CD8-positive, alpha-beta memory T cell (primary cell): Measurements from ENCODE around the gene EQTN. TPM values are rescaled to one million over a fixed set of nuclear protein-coding genes. Genes with fewer than 3 reads are reported as not detected.
A peak's percentile ranks its signal among the peaks of the same experiment; 100 is the strongest.

Experiments used
- CTCF ChIA-PET: fragments of 350-600 bp; sonication (Branson Sonifier 250); formaldehyde crosslinking; loops from one replicate; lab custom pipeline; 2021; ENCODE audit warnings: antibody characterized with exemption; lab: Charles Lee
- POLR2A ChIA-PET: fragments of 350-600 bp; sonication (Branson Sonifier 250); formaldehyde crosslinking; loops from one replicate; lab custom pipeline; 2021; ENCODE audit warnings: antibody characterized with exemption; lab: Charles Lee
- DNase-seq, 5 donors: peaks; one replicate each; pipeline versions ENCODE4 v3.0.0 to v3.0.0-alpha.2; 2020 to 2022; ENCODE audit warnings: mixed read lengths in 1 of 5
- H3K27ac ChIP-seq: one replicate; pipeline ENCODE4 v1.7.0; 2013; ENCODE audit warnings: low read depth, mild to moderate bottlenecking, low read length, moderate library complexity
- H3K27me3 ChIP-seq: 2 replicates; pipeline ENCODE4 v1.7.0; 2013; ENCODE audit warnings: low read length, mild to moderate bottlenecking; ENCODE audit not compliant: insufficient read depth, poor library complexity, severe bottlenecking
- H3K36me3 ChIP-seq: 2 replicates; pipeline ENCODE4 v1.7.0; 2013; ENCODE audit warnings: mild to moderate bottlenecking, low read length, moderate library complexity; ENCODE audit not compliant: insufficient read depth
- H3K4me1 ChIP-seq: 2 replicates; pipeline ENCODE4 v1.7.0; 2013; ENCODE audit warnings: mild to moderate bottlenecking, low read length, moderate library complexity; ENCODE audit not compliant: insufficient read depth
- H3K4me3 ChIP-seq: 2 replicates; pipeline ENCODE4 v1.7.0; 2013; ENCODE audit warnings: mild to moderate bottlenecking, low read length
- H3K9me3 ChIP-seq: 2 replicates; pipeline ENCODE4 v1.7.0; 2013; ENCODE audit warnings: mild to moderate bottlenecking, low read length
- H3K27ac Mint-ChIP-seq, 8 donors: one replicate each; pipeline ENCODE4 v1.8.0; 2020 to 2021; ENCODE audit warnings: mixed read lengths in 8 of 8, mild to moderate bottlenecking in 6 of 8, inconsistent platforms in 3 of 8, moderate library complexity in 3 of 8
- H3K27me3 Mint-ChIP-seq, 2 donors: one replicate each; pipeline ENCODE4 v1.8.0; 2020 to 2021; ENCODE audit warnings: mixed read lengths in 2 of 2, mild to moderate bottlenecking in 1 of 2, moderate library complexity in 1 of 2
- H3K36me3 Mint-ChIP-seq, 3 donors: one replicate each; pipeline ENCODE4 v1.8.0; 2020 to 2021; ENCODE audit warnings: mixed read lengths in 3 of 3, inconsistent platforms in 1 of 3, mild to moderate bottlenecking in 1 of 3
- H3K4me1 Mint-ChIP-seq, 3 donors: one replicate each; pipeline ENCODE4 v1.8.0; 2020 to 2021; ENCODE audit warnings: mixed read lengths in 3 of 3, inconsistent platforms in 1 of 3, mild to moderate bottlenecking in 1 of 3
- H3K4me3 Mint-ChIP-seq, 7 donors: one replicate each; pipeline ENCODE4 v1.8.0; 2020 to 2021; ENCODE audit warnings: mixed read lengths in 7 of 7, mild to moderate bottlenecking in 6 of 7, moderate library complexity in 4 of 7, inconsistent platforms in 2 of 7
- H3K9me3 Mint-ChIP-seq, 5 donors: one replicate each; pipeline ENCODE4 v1.8.0; 2020 to 2022; ENCODE audit warnings: mixed read lengths in 5 of 5, mild to moderate bottlenecking in 3 of 5, moderate library complexity in 2 of 5, inconsistent platforms in 1 of 5
- polyA plus RNA-seq: library from polyadenylated mRNA; unstranded; fragments of 300-500 nt; fragmentation: Illumina TruSeq; gene quantifications from one replicate; pipeline ENCODE4 v1.2.3, GENCODE V29; 2021
- total RNA-seq, 2 experiments: library from RNA; stranded (reverse); gene quantifications; one replicate each; pipeline ENCODE4 v1.2.3, GENCODE V29; 2021

EQTN gene
- total and polyA plus RNA-seq, 3 experiments from 2014 or later: not detected

DNA sequence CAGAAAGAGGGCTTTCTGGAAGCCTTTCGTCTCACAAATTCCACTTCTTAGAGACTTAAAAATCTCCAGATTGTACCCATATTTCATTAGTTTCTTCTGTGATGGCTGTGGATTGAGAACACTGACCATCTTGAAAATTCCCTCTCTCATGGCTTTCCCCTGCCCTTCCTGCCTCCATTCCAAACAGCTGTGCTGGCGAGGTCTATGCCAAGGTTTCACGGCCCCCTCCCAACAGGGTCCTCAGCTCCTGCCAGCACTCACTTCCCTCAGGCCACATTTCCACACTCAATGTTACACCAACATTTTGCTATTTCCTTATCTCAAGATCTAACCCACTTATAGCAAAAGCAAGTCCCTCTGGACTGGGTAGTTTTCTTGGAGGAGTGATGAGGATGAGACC, 40.3 kb upstream of the EQTN start:
- Mint-ChIP-seq H3K9me3 (no peaks in the 10 kb centered on the region), H3K4me3 (no peak overlapping the region), H3K27ac (no peak overlapping the region), H3K27me3 (no peaks in the 10 kb centered on the region), H3K36me3 (no peaks in the 10 kb centered on the region), H3K4me1 (no peaks in the 10 kb centered on the region)
- Histone ChIP-seq H3K27me3 (no peaks in the 10 kb centered on the region), H3K4me3 (no peak overlapping the region), H3K9me3 (no peaks in the 10 kb centered on the region), H3K36me3 (no peaks in the 10 kb centered on the region), H3K4me1 (peaks cover 4% of the 10 kb centered on the region), H3K27ac (no peak overlapping the region)
- CTCF ChIA-PET: no interaction called here
- POLR2A ChIA-PET: no interaction called here
- DNase-seq: no peak

DNA sequence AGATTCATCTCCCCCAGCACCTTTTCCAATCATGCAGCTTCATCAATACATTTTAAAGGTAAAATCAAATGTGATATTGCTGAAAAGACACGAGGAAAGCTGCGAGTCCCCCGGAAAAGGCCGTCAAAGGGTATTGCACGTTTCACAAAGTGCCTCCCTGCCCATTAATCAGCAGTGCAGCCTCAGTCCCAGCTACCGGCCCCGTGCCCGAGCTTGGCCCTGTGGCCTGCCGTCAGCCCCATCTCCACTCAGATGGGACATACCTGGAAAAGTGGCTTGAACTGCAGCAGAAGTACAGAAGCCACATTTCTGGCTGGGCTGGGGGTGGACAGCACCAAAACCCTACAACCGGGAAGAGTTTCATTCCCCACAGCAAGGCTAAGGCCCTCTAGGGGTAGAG, 39.9 kb upstream of the EQTN start:
- H3K4me1 ChIP-seq: peaks cover 4% of the 10 kb centered on the region
- POLR2A ChIA-PET: no interaction called here
- Mint-ChIP-seq H3K27ac (no peak overlapping the region), H3K9me3 (no peaks in the 10 kb centered on the region), H3K27me3 (no peaks in the 10 kb centered on the region), H3K4me1 (no peaks in the 10 kb centered on the region), H3K4me3 (no peak overlapping the region), H3K36me3 (no peaks in the 10 kb centered on the region)
- H3K27me3 ChIP-seq: no peaks in the 10 kb centered on the region
- no peaks in the 10 kb centered on the region for H3K36me3 ChIP-seq
- H3K4me3 ChIP-seq: no peak overlapping the region
- no peak overlapping the region for H3K27ac ChIP-seq
- CTCF ChIA-PET: interaction anchor here (1.6 kb wide), 1 partner anchor 193 kb away, joined by 6 read pairs; the partner anchor contains the start of gene MOB3B
- DNase-seq: no peak
- no peaks in the 10 kb centered on the region for H3K9me3 ChIP-seq

DNA sequence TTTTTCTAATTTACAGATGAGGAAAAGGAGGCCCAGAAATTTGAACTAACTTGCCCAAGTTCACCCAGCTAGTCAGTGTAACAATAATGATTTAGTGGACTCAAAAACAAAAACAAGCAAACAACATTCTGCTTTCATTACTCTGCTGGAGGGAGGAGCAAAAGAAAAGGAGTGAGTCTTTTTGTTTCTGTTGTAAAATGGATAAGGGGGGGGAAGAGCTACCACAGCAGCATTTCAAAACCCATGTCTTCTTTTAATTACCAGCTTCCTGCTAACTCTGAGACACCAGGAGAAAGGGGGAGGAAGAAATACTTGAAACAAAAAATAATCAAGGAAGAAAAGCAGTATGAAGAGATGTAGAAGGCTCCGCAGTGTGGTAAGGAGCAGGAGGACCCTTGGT, 39.2 kb upstream of the EQTN start:
- Mint-ChIP-seq H3K36me3 (no peaks in the 10 kb centered on the region), H3K4me1 (no peaks in the 10 kb centered on the region), H3K27ac (no peak overlapping the region), H3K9me3 (no peaks in the 10 kb centered on the region), H3K27me3 (peaks cover 0 to 6% of the 10 kb centered on the region in 2 donors), H3K4me3 (no peak overlapping the region)
- H3K27me3 ChIP-seq: no peaks in the 10 kb centered on the region
- POLR2A ChIA-PET: no interaction called here
- no peaks in the 10 kb centered on the region for H3K36me3 ChIP-seq
- no peaks in the 10 kb centered on the region for H3K9me3 ChIP-seq
- no peak overlapping the region for H3K27ac ChIP-seq
- H3K4me1 ChIP-seq: peaks cover 4% of the 10 kb centered on the region
- DNase-seq: no peak
- no peak overlapping the region for H3K4me3 ChIP-seq
- CTCF ChIA-PET: interaction anchor here (1.6 kb wide), 1 partner anchor 194 kb away, joined by 6 read pairs; the partner anchor contains the start of gene MOB3B

DNA sequence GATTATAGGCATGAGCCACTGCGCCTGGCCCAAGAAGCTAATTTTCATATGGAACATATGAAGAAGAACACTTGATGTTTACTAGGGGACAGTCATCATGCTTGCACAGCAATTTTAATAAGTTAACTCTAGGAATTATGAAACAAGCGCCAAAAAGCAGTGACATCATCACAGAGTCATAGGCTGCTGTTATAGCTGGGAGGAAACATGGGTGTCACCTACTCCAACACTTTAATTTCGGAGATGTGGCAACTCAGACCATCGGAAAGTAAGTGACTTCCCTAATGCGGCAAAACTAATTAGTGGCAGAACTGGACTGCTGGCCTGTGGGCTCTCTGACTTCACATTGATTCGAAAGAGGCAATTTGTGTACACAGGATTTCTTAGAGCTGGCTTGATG, 38.1 kb upstream of the EQTN start:
- Mint-ChIP-seq H3K4me1 (no peaks in the 10 kb centered on the region), H3K27ac (no peak overlapping the region), H3K9me3 (no peaks in the 10 kb centered on the region), H3K4me3 (no peak overlapping the region), H3K27me3 (peaks cover 0 to 7% of the 10 kb centered on the region in 2 donors), H3K36me3 (no peaks in the 10 kb centered on the region)
- no peak overlapping the region for H3K4me3 ChIP-seq
- CTCF ChIA-PET: interaction anchor here (1.6 kb wide), 1 partner anchor 195 kb away, joined by 6 read pairs; the partner anchor contains the start of gene MOB3B
- no peak overlapping the region for H3K27ac ChIP-seq
- no peaks in the 10 kb centered on the region for H3K27me3 ChIP-seq
- H3K4me1 ChIP-seq: peaks cover 4% of the 10 kb centered on the region
- no peaks in the 10 kb centered on the region for H3K9me3 ChIP-seq
- POLR2A ChIA-PET: no interaction called here
- DNase-seq: no peak
- no peaks in the 10 kb centered on the region for H3K36me3 ChIP-seq

DNA sequence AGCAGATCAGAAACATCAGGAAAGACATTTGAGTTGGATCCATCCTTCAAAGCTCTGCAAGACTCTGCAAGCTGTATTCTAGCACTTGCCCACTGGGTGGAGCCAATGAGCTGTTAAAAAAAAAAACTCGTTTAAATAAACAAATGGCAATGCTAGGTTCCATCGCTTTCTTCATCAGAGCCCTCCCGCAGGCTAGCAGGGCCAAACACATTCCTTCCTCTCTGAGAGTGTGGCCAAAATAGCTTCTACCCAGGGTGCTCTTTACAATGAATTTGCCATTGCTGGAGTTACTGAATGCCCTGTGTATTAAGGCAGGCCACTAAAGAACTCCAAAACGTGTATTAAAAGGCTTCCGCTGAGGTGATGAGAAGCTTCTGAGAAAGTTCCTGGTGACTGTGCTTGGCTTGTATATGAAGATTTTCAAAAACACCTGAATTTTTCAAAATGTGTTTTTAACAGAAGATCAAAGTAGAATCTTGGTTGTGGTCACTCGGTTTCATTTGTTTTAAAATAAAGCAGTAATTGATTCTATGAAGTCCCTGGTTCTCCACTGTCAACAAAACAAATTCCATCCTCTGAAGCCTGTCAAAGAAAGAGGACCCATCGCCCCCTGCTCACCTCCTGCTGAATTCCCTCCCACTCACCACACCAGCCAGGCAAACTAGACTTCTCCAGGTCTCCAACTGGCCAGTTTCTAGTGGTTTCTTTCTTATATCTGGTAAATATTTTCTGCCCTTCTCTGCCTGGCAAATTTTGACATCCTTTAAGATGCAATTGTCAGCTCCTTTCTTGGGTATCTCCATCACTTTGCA, 36.5 kb upstream of the EQTN start:
- Mint-ChIP-seq H3K4me1 (no peaks in the 10 kb centered on the region), H3K4me3 (no peak overlapping the region), H3K9me3 (no peaks in the 10 kb centered on the region), H3K27ac (no peak overlapping the region), H3K27me3 (peaks cover 0 to 7% of the 10 kb centered on the region in 2 donors), H3K36me3 (no peaks in the 10 kb centered on the region)
- Histone ChIP-seq H3K9me3 (no peaks in the 10 kb centered on the region), H3K27me3 (no peaks in the 10 kb centered on the region), H3K36me3 (no peaks in the 10 kb centered on the region), H3K4me3 (no peak overlapping the region), H3K4me1 (peaks cover 4% of the 10 kb centered on the region), H3K27ac (no peak overlapping the region)
- ChIA-PET POLR2A (interaction anchor here (1.7 kb wide), 1 partner anchor 196 kb away, joined by 6 read pairs; the partner anchor contains the start of gene MOB3B), CTCF (interaction anchor here (0.7 to 2.9 kb wide), 8 partner anchors 8 to 196 kb away, joined by 3 to 27 read pairs (median 4); partner anchors contain the start of gene MOB3B)
- DNase-seq: peak in 4 of 5 donors; percentile 3 to 55 (median 22)

DNA sequence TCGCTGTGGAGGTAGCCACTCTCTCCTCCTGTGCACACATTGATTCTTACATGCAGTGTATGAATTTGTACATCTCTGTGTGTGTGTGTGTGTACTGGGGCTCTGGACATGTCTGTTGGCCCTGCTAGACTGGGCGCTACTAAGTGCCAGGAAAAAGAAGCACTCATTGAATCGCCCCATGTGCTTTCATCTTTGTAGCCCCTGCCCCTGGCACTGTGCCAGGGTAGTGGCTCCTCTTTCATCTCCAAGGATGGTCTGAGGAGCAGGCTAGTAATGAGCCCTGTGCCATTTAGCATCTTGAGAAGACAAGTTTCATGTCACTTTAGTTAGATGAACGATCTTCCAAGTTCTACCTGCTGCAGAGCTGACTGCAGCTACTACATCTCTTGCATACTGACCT, 34.4 kb upstream of the EQTN start:
- no peaks in the 10 kb centered on the region for H3K4me1 Mint-ChIP-seq
- H3K9me3 Mint-ChIP-seq: no peaks in the 10 kb centered on the region
- H3K36me3 ChIP-seq: no peaks in the 10 kb centered on the region
- H3K27me3 Mint-ChIP-seq: peaks cover 2 to 8% of the 10 kb centered on the region in 2 donors
- no peak overlapping the region for H3K4me3 Mint-ChIP-seq
- POLR2A ChIA-PET: no interaction called here
- H3K9me3 ChIP-seq: no peaks in the 10 kb centered on the region
- H3K27me3 ChIP-seq: no peaks in the 10 kb centered on the region
- DNase-seq: no peak
- H3K27ac ChIP-seq: no peak overlapping the region
- CTCF ChIA-PET: interaction anchor here (2.9 kb wide), 1 partner anchor 198 kb away, joined by 27 read pairs; the partner anchor contains the start of gene MOB3B
- no peak overlapping the region for H3K4me3 ChIP-seq
- H3K27ac Mint-ChIP-seq: peak overlapping the region in 1 of 8 donors; percentile 31
- no peaks in the 10 kb centered on the region for H3K36me3 Mint-ChIP-seq
- H3K4me1 ChIP-seq: peaks cover 4% of the 10 kb centered on the region

DNA sequence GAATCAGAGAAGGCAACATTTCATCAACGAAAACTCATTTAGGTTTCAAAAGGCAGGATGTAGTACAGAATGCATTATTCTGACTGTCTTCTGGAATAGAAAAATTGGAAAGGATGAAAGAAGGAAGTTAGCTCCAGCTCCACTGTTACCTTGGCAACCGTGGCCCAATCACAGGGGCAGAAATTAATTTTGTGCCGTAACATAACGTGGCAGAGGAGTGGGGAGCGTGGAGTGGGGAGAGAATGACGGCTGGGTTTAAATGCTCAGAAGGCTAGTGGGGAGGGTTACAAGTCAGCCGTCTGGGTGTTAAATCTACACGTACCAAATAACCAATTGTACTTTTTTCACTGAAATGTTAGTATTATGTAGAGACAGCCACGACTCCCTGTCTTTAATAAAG, 32.3 kb upstream of the EQTN start:
- no peak overlapping the region for H3K4me3 Mint-ChIP-seq
- no peak for DNase-seq
- Histone ChIP-seq H3K9me3 (no peaks in the 10 kb centered on the region), H3K27me3 (no peaks in the 10 kb centered on the region), H3K4me1 (peaks cover 4% of the 10 kb centered on the region), H3K27ac (no peak overlapping the region), H3K4me3 (no peak overlapping the region), H3K36me3 (no peaks in the 10 kb centered on the region)
- POLR2A ChIA-PET: no interaction called here
- H3K27me3 Mint-ChIP-seq: peaks cover 9 to 21% of the 10 kb centered on the region in 2 donors
- H3K27ac Mint-ChIP-seq: no peak overlapping the region
- no peaks in the 10 kb centered on the region for H3K36me3 Mint-ChIP-seq
- H3K9me3 Mint-ChIP-seq: no peaks in the 10 kb centered on the region
- H3K4me1 Mint-ChIP-seq: no peaks in the 10 kb centered on the region
- CTCF ChIA-PET: interaction anchor here (1.7 kb wide), 1 partner anchor 201 kb away, joined by 8 read pairs; the partner anchor contains the start of gene MOB3B

DNA sequence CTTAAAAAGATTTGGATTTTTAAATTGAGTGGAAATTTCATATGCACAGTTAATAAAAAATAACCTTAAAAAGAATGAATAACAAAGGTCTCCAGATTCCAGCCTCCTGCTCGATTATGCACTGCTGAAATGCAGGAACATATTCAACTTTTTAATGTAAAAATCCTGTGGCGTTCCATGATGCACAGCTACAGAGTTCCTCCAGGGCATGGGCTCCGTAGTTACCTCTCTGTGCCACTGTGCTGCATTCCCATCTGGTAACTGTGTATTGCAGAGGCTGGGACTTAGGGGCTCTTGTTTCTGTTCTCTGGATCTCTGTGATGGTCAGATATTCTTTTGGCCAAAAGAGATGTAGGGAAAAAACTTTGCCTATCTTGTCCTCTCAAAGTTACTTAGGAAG, 31.5 kb upstream of the EQTN start:
- H3K27ac ChIP-seq: no peak overlapping the region
- H3K4me1 Mint-ChIP-seq: no peaks in the 10 kb centered on the region
- H3K36me3 Mint-ChIP-seq: no peaks in the 10 kb centered on the region
- no peak overlapping the region for H3K4me3 Mint-ChIP-seq
- no peaks in the 10 kb centered on the region for H3K9me3 ChIP-seq
- no peak for DNase-seq
- ChIA-PET POLR2A (no interaction called here), CTCF (no interaction called here)
- peaks cover 9 to 21% of the 10 kb centered on the region in 2 donors for H3K27me3 Mint-ChIP-seq
- H3K4me3 ChIP-seq: no peak overlapping the region
- no peak overlapping the region for H3K27ac Mint-ChIP-seq
- H3K4me1 ChIP-seq: peaks cover 3% of the 10 kb centered on the region
- H3K27me3 ChIP-seq: no peaks in the 10 kb centered on the region
- H3K36me3 ChIP-seq: no peaks in the 10 kb centered on the region
- H3K9me3 Mint-ChIP-seq: no peaks in the 10 kb centered on the region
